Measurements from ENCODE around the gene PAFAH2. TPM values are rescaled to one million over a fixed set of nuclear protein-coding genes. Genes with fewer than 3 reads are reported as not detected.

PAFAH2 gene
- polyA plus RNA-seq, 1 donor = 20.7 TPM

DNA sequence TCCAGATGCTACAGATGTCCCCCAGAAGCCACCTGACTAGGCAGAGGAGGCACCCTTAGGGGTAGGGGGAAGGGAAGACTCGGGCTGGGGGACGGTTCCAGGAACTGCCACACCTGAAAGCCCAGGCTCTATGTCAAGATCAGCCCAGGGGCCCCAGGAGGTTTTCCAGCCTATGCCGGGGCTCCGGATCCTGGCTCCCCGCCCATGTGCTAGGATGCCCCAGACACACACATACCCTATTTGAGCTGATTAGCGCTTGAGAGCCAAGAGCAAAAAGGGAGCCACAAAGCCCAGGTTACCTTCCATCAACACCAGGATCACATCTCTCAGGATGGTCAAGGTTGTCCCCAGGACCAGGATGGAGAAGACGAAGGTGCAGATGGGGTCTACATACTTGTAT is 43.5 kb upstream of the PAFAH2 start:
- H3K27ac ChIP-seq (ENCODE audit: low read length) = no peak overlapping the region
- peaks cover 38% of the 10 kb centered on the region for H3K36me3 ChIP-seq (ENCODE audit: control insufficient read depth, insufficient read depth, low read length)
- WGBS (ENCODE audit: insufficient coverage, low lambda C conversion rate) = no CpG with 5 or more reads among the region's 7 CpGs
- peaks cover 14% of the 10 kb centered on the region for H3K27me3 ChIP-seq (ENCODE audit: control insufficient read depth, insufficient read depth, low read length)
- H3K4me1 ChIP-seq (ENCODE audit: control insufficient read depth, insufficient read depth, low read length) = peaks cover 15% of the 10 kb centered on the region
- H3K4me3 ChIP-seq (ENCODE audit: low read length) = no peak overlapping the region
- DNase-seq = no peak
- no peaks in the 10 kb centered on the region for H3K9me3 ChIP-seq (ENCODE audit: control insufficient read depth, low read depth, low read length)

DNA sequence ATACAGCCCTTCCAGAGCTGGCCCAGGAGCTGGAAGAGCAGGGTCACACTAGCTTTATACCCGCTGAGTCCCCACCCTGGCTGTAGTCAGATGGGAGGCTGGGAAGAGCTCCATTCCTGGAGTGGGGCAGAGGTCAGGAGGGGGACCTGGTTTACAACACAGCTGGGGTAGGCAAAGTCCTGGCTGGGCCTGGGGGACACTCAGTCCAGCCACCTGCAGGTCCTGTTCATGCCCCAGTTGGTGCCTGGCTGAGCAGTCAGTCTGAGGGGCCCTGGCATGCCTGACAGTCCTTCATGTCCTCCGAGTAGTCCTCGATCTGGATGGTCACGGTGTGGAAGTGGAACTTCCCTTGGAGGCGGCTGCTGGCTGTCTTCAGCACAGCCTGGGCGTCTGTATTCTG is 41.0 kb upstream of the PAFAH2 start:
- peaks cover 34% of the 10 kb centered on the region for H3K36me3 ChIP-seq (ENCODE audit: control insufficient read depth, insufficient read depth, low read length)
- WGBS (ENCODE audit: insufficient coverage, low lambda C conversion rate) = no CpG with 5 or more reads among the region's 6 CpGs

DNA sequence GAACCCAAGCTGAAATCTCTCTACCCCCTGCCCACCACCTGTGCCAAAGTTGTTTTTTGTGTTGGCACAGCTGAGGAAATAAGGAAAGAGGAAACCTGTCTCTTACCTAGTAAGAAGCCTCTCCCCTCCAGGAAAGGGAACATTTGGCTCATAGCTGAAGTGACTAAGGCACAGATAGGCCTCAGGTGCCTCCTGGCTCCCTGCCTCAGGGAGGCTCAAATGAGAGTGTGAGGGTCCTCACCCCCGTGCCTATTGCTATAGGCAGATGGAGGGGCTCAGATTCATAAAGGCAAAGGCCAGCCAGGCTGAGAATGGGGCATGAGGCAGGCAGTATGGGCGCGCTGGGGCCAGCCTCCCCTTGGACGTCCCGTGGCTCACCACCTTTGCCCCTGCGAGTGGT is 40.6 kb upstream of the PAFAH2 start:
- H3K4me3 ChIP-seq (ENCODE audit: low read length) = no peak overlapping the region
- H3K4me1 ChIP-seq (ENCODE audit: control insufficient read depth, insufficient read depth, low read length) = peaks cover 20% of the 10 kb centered on the region
- no CpG with 5 or more reads among the region's 6 CpGs for WGBS (ENCODE audit: insufficient coverage, low lambda C conversion rate)
- peaks cover 4% of the 10 kb centered on the region for H3K9me3 ChIP-seq (ENCODE audit: control insufficient read depth, low read depth, low read length)
- no peak for DNase-seq
- peak overlapping the region; percentile 38 for H3K27ac ChIP-seq (ENCODE audit: low read length)
- H3K36me3 ChIP-seq (ENCODE audit: control insufficient read depth, insufficient read depth, low read length) = peaks cover 30% of the 10 kb centered on the region
- H3K27me3 ChIP-seq (ENCODE audit: control insufficient read depth, insufficient read depth, low read length) = no peaks in the 10 kb centered on the region

More for the DNA sequence above, 41.0 kb upstream of the PAFAH2 start:
- no peak overlapping the region for H3K4me3 ChIP-seq (ENCODE audit: low read length)
- peaks cover 21% of the 10 kb centered on the region for H3K4me1 ChIP-seq (ENCODE audit: control insufficient read depth, insufficient read depth, low read length)
- no peak for DNase-seq
- no peak overlapping the region for H3K27ac ChIP-seq (ENCODE audit: low read length)
- peaks cover 4% of the 10 kb centered on the region for H3K9me3 ChIP-seq (ENCODE audit: control insufficient read depth, low read depth, low read length)
- H3K27me3 ChIP-seq (ENCODE audit: control insufficient read depth, insufficient read depth, low read length) = no peaks in the 10 kb centered on the region

DNA sequence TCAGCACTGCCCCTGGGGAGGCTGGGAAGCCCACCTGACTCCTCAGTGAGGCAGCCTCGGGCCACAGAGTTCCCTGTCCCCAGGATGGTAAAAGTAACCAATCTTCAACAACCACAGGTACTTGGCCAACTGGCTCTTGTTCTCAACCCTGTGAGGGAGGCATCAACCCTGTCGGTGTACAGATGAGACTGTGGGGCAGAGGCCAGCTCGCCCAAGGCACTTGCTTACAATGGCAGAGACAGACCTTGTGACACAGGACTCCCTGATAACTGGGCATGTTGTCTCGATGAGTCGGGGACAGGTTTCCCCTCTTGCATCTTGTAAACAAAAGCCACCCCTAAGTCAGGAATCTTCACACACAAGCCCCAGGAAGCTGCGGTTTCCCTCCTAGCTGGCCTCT is 40.0 kb upstream of the PAFAH2 start:
- H3K27me3 ChIP-seq (ENCODE audit: control insufficient read depth, insufficient read depth, low read length) = no peaks in the 10 kb centered on the region
- no CpG with 5 or more reads among the region's 6 CpGs for WGBS (ENCODE audit: insufficient coverage, low lambda C conversion rate)
- H3K36me3 ChIP-seq (ENCODE audit: control insufficient read depth, insufficient read depth, low read length) = peaks cover 24% of the 10 kb centered on the region
- DNase-seq = no peak
- H3K27ac ChIP-seq (ENCODE audit: low read length) = peak overlapping the region; percentile 38
- H3K4me1 ChIP-seq (ENCODE audit: control insufficient read depth, insufficient read depth, low read length) = peaks cover 20% of the 10 kb centered on the region
- H3K4me3 ChIP-seq (ENCODE audit: low read length) = no peak overlapping the region
- H3K9me3 ChIP-seq (ENCODE audit: control insufficient read depth, low read depth, low read length) = peaks cover 4% of the 10 kb centered on the region

DNA sequence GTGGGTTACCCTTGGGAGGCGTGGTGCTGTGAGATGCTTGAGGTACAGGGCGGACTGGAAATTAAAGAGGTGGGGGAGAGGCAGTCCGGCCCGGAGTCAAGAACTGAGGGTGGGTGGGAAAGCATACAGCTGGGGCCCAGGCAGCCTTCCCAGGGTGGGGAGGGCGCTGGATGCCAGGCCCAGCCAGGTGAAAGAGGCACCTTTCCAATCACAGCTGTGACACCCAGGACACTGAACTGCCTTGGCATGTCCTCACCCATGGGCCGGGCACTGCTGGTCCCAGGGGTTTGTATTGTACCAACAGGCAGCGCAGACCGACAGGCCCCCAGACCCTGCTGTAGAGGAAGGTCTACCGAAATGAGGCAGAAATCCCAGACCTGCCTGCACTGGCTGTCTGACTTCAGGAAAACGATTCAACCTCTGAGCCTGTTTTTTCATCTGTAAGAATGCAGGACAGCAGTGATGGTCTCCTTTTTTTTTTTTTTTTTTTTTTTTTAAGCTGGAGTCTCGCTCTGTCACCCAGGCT is 39.0 kb upstream of the PAFAH2 start:
- Histone ChIP-seq H3K4me1 (ENCODE audit: control insufficient read depth, insufficient read depth, low read length) (peaks cover 20% of the 10 kb centered on the region), H3K27me3 (ENCODE audit: control insufficient read depth, insufficient read depth, low read length) (no peaks in the 10 kb centered on the region), H3K27ac (ENCODE audit: low read length) (peak overlapping the region; percentile 62), H3K9me3 (ENCODE audit: control insufficient read depth, low read depth, low read length) (peaks cover 4% of the 10 kb centered on the region), H3K4me3 (ENCODE audit: low read length) (no peak overlapping the region), H3K36me3 (ENCODE audit: control insufficient read depth, insufficient read depth, low read length) (peaks cover 15% of the 10 kb centered on the region)
- WGBS (ENCODE audit: insufficient coverage, low lambda C conversion rate) = no CpG with 5 or more reads among the region's 11 CpGs
- DNase-seq = no peak

DNA sequence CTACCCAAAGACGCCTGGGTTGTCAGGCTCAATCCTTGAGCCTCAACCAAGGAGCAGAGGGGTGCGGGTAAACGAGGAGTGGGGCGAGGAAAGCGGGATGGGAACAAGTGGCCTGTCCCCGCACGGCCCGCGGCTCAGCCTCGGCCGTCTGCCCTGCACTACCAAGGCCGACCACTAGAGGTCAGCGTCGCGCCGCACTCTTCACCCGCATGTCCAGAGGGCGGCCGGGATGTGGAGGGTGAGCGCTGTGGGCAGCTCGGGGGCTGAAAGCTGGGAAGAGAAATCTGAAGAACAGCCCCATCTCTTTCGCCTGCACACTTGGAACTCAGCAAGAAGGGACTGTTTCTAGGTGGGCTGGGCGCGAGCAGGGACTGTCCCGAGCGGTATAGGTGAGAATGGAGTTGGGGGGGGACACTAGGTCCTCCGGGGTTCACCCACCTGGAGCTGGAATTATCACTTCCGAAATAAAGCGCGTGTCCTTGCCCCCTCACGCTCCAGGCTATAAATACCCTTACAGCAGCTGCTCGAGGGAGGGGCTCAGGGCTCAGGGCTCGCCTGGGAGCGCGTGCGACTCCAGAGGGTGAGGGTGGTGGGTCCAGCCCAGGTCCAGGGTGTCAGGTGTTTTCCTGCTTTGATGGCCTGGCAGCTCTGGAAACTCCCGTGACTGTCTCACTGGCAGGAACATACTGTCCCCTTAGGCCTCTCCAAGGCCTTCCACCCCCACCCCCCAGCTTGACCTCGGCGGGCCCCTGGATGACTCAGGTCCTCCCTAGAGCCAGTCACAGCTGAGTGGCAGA is 38.3 kb upstream of the PAFAH2 start:
- peaks cover 20% of the 10 kb centered on the region for H3K4me1 ChIP-seq (ENCODE audit: control insufficient read depth, insufficient read depth, low read length)
- H3K27ac ChIP-seq (ENCODE audit: low read length) = peak overlapping the region; percentile 89
- no CpG with 5 or more reads among the region's 39 CpGs for WGBS (ENCODE audit: insufficient coverage, low lambda C conversion rate)
- H3K27me3 ChIP-seq (ENCODE audit: control insufficient read depth, insufficient read depth, low read length) = no peaks in the 10 kb centered on the region
- H3K4me3 ChIP-seq (ENCODE audit: low read length) = peak overlapping the region; percentile 67
- peaks cover 15% of the 10 kb centered on the region for H3K36me3 ChIP-seq (ENCODE audit: control insufficient read depth, insufficient read depth, low read length)
- peaks cover 4% of the 10 kb centered on the region for H3K9me3 ChIP-seq (ENCODE audit: control insufficient read depth, low read depth, low read length)
- peak; percentile 88 to 93 for DNase-seq

DNA sequence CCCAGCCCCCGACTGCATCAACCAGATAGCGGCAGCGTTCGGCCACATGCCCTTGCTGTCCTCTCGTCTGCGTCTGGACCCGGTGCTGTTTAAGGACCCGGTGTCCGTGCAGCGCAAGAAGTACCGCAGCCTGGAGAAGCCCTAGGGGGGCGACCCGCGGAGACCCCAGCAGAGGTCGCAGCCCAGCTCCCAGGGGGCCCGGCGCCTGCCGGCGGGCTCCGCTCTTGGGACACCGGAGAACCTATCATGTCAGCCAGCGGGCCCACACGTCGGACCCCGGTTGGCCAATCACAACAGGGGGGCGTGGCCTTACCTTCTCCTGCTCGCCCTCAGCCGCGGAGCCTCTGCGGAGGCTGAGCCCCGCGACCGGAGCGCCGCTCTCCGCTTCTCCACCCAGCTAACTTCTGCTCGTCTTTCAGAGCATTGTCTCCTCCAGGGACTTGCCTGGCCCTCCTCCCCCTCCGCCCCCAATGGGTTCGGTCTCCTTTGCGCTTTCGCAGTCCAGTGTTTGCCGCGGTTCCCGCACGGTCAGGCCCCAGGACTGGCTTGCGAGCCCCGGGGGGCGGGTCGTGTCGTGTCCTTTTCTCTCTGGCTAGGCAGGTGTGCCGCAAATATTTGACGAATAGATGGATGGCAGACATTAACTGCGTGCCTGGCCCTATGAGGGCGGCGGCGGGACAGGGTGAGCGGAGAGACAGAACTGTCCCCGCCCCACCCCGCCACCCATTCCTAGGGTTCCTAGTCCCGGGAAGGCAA is 37.5 kb upstream of the PAFAH2 start:
- H3K9me3 ChIP-seq (ENCODE audit: control insufficient read depth, low read depth, low read length) = peaks cover 4% of the 10 kb centered on the region
- H3K27me3 ChIP-seq (ENCODE audit: control insufficient read depth, insufficient read depth, low read length) = no peaks in the 10 kb centered on the region
- peak overlapping the region; percentile 67 for H3K4me3 ChIP-seq (ENCODE audit: low read length)
- WGBS (ENCODE audit: insufficient coverage, low lambda C conversion rate) = no CpG with 5 or more reads among the region's 60 CpGs
- peaks cover 12% of the 10 kb centered on the region for H3K36me3 ChIP-seq (ENCODE audit: control insufficient read depth, insufficient read depth, low read length)
- H3K27ac ChIP-seq (ENCODE audit: low read length) = peak overlapping the region; percentile 89
- peak; percentile 91 to 94 for DNase-seq
- peaks cover 20% of the 10 kb centered on the region for H3K4me1 ChIP-seq (ENCODE audit: control insufficient read depth, insufficient read depth, low read length)

DNA sequence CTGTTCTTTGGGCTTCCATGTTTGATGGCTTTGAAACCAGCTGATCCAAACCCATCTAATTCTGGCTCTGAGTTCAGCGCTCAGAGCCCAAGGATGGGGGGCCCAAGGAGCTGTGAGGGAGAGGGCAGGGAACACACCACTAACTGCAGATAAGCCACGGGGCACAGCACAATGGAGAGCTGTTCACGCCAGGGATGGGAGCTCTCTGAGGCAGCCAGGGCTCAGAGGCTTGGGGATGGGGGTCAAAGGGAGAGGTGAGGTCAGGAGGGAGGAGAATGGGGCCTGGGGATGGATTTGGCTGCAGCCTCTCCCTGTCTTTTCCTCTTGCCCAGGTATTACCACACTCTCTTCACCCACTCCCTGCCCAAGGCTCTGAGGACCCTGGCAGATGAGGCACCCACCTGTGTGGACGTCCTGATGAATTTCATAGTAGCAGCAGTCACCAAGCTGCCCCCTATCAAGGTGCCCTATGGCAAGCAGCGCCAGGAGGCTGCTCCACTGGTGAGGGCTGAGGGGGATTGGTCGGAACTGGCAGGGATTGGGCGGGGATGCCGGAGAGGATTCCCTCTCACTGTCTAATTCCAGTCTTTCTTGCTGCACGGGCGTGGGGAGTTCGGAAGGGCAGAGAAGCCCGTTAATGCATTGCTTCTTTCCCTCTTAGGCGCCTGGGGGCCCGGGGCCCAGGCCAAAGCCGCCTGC is 36.8 kb upstream of the PAFAH2 start:
- H3K36me3 ChIP-seq (ENCODE audit: control insufficient read depth, insufficient read depth, low read length) = peaks cover 8% of the 10 kb centered on the region
- H3K27me3 ChIP-seq (ENCODE audit: control insufficient read depth, insufficient read depth, low read length) = no peaks in the 10 kb centered on the region
- H3K9me3 ChIP-seq (ENCODE audit: control insufficient read depth, low read depth, low read length) = peaks cover 4% of the 10 kb centered on the region
- no peak for DNase-seq
- H3K4me1 ChIP-seq (ENCODE audit: control insufficient read depth, insufficient read depth, low read length) = peaks cover 20% of the 10 kb centered on the region
- WGBS (ENCODE audit: insufficient coverage, low lambda C conversion rate) = no CpG with 5 or more reads among the region's 15 CpGs
- peak overlapping the region; percentile 67 for H3K4me3 ChIP-seq (ENCODE audit: low read length)
- no peak overlapping the region for H3K27ac ChIP-seq (ENCODE audit: low read length)

DNA sequence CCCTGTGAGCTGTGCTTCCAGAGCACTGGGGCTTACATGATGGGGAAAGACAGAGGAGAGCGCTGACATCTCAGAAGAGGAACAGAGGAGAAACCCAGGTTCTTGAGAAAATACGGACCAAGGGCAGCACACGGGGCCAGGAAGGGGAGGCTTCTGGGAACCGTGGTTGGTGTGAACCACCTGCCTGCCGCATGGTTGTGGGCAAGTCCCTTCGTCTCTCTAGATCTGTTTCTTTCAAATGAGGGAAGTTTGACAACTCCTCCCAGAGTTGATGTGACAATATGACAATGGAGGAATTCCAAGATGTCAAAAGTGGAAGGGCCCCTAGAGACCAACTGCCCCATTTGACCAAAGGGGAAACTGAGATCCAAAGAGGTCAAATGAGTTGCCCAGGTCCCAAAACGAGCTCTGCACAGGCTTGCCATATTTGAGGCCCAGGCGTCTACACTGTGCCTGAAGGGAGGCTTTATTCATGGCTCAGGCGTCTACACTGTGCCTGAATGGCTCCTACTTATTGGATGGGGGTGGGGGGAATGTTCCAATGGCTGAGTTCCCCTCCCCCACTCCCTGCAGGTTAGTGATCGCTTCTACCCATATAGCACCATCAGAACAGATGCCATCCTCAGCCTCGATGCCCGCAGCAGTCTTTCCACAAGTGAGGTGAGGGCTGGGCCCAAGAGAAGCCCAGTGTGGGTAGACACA is 34.9 kb upstream of the PAFAH2 start:
- H3K27me3 ChIP-seq (ENCODE audit: control insufficient read depth, insufficient read depth, low read length) = no peaks in the 10 kb centered on the region
- peaks cover 17% of the 10 kb centered on the region for H3K4me1 ChIP-seq (ENCODE audit: control insufficient read depth, insufficient read depth, low read length)
- whole genome bisulfite sequencing (ENCODE audit: insufficient coverage, low lambda C conversion rate) = no CpG with 5 or more reads among the region's 12 CpGs
- no peaks in the 10 kb centered on the region for H3K36me3 ChIP-seq (ENCODE audit: control insufficient read depth, insufficient read depth, low read length)
- DNase-seq = no peak
- no peak overlapping the region for H3K4me3 ChIP-seq (ENCODE audit: low read length)
- no peak overlapping the region for H3K27ac ChIP-seq (ENCODE audit: low read length)
- H3K9me3 ChIP-seq (ENCODE audit: control insufficient read depth, low read depth, low read length) = peaks cover 4% of the 10 kb centered on the region

All from large intestine (tissue), 3 donors.